ENCODE measurements around the gene PASD1. TPM values are rescaled to one million over a fixed set of nuclear protein-coding genes. Genes with fewer than 3 reads are reported as not detected.

PASD1 gene
- total RNA-seq, 1 experiment from 2014 or later = not detected

- Histone ChIP-seq H3F3A (ENCODE audit: insufficient read depth, low read depth) (no peaks in the 10 kb centered on the region), H3K27me3 (ENCODE audit: insufficient read depth, low read depth) (peaks cover 83% of the 10 kb centered on the region), H3K4me1 (replicated peaks; ENCODE audit: insufficient read depth) (no peaks in the 10 kb centered on the region), H3K9me3 (ENCODE audit: insufficient read depth, low read depth) (no peaks in the 10 kb centered on the region), H3K79me2 (ENCODE audit: low read depth) (no peaks in the 10 kb centered on the region), H3K9me2 (ENCODE audit: insufficient read depth) (no peaks in the 10 kb centered on the region), H3K4me2 (no peak overlapping the region), H4K20me1 (ENCODE audit: insufficient read depth) (no peaks in the 10 kb centered on the region), H3K36me3 (ENCODE audit: low read depth) (no peaks in the 10 kb centered on the region), H2AFZ (no peak overlapping the region), H3K27ac (no peak overlapping the region), H3K4me3 (no peak overlapping the region)
- BruUV-seq (replicated peaks) = no TSS peak
- CTCF ChIA-PET = no interaction called here
- TF ChIP-seq CTCF (conservative IDR thresholded peaks at IDR 0.05) (no peak), EZH2 (IDR thresholded peaks at IDR 0.05; ENCODE audit: low read depth) (no peak)
- intact Hi-C loops (cut with micrococcal nuclease; ENCODE audit: unreplicated experiment) = no loop called here
- POLR2A ChIA-PET (ENCODE audit: unreplicated experiment) = no interaction called here
- DNase-seq = no peak
Observed at GRCh38 chrX:151676196-151676595, 112.7 kb downstream of the PASD1 start.

GRCh38 chrX:151679798-151680402 is 116.4 kb downstream of the PASD1 start:
- H3F3A ChIP-seq (ENCODE audit: insufficient read depth, low read depth) = no peaks in the 10 kb centered on the region

GRCh38 chrX:151680805-151681204 is 117.3 kb downstream of the PASD1 start:
- intact Hi-C loops (cut with micrococcal nuclease; ENCODE audit: unreplicated experiment) = loop anchor here (1.0 kb wide), 1 partner anchor 530 kb away; no protein-coding TSS in a partner anchor

More at GRCh38 chrX:151679798-151680402, 116.4 kb downstream of the PASD1 start:
- Histone ChIP-seq H3K27ac (no peak overlapping the region), H3K36me3 (ENCODE audit: low read depth) (no peaks in the 10 kb centered on the region), H3K27me3 (ENCODE audit: insufficient read depth, low read depth) (peaks cover 56% of the 10 kb centered on the region), H3K9me2 (ENCODE audit: insufficient read depth) (no peaks in the 10 kb centered on the region), H3K4me2 (no peak overlapping the region), H3K4me1 (replicated peaks; ENCODE audit: insufficient read depth) (no peaks in the 10 kb centered on the region), H3K79me2 (ENCODE audit: low read depth) (no peaks in the 10 kb centered on the region), H3K9me3 (ENCODE audit: insufficient read depth, low read depth) (no peaks in the 10 kb centered on the region), H3K4me3 (no peak overlapping the region), H2AFZ (no peak overlapping the region), H4K20me1 (ENCODE audit: insufficient read depth) (no peaks in the 10 kb centered on the region)
- no peak for DNase-seq
- intact Hi-C loops (cut with micrococcal nuclease; ENCODE audit: unreplicated experiment) = no loop called here
- TF ChIP-seq CTCF (conservative IDR thresholded peaks at IDR 0.05) (no peak), EZH2 (IDR thresholded peaks at IDR 0.05; ENCODE audit: low read depth) (no peak)
- POLR2A ChIA-PET (ENCODE audit: unreplicated experiment) = no interaction called here
- CTCF ChIA-PET = no interaction called here
- no TSS peak for BruUV-seq (replicated peaks)

More at GRCh38 chrX:151680805-151681204, 117.3 kb downstream of the PASD1 start:
- ChIA-PET CTCF (no interaction called here), POLR2A (ENCODE audit: unreplicated experiment) (no interaction called here)
- Histone ChIP-seq H2AFZ (no peak overlapping the region), H3F3A (ENCODE audit: insufficient read depth, low read depth) (no peaks in the 10 kb centered on the region), H3K27ac (no peak overlapping the region), H3K9me3 (ENCODE audit: insufficient read depth, low read depth) (no peaks in the 10 kb centered on the region), H3K79me2 (ENCODE audit: low read depth) (no peaks in the 10 kb centered on the region), H3K4me3 (no peak overlapping the region), H3K27me3 (ENCODE audit: insufficient read depth, low read depth) (peaks cover 48% of the 10 kb centered on the region), H4K20me1 (ENCODE audit: insufficient read depth) (no peaks in the 10 kb centered on the region), H3K4me1 (replicated peaks; ENCODE audit: insufficient read depth) (no peaks in the 10 kb centered on the region), H3K4me2 (no peak overlapping the region), H3K9me2 (ENCODE audit: insufficient read depth) (no peaks in the 10 kb centered on the region), H3K36me3 (ENCODE audit: low read depth) (no peaks in the 10 kb centered on the region)
- TF ChIP-seq CTCF (conservative IDR thresholded peaks at IDR 0.05) (peak; percentile 94), EZH2 (IDR thresholded peaks at IDR 0.05; ENCODE audit: low read depth) (no peak)
- peak; percentile 39 to 49 for DNase-seq
- BruUV-seq (replicated peaks) = no TSS peak

Data from PC-9 (cell line).